ENCODE results near the gene RPTOR. TPM values are rescaled to one million over a fixed set of nuclear protein-coding genes. Genes with fewer than 3 reads are reported as not detected.

The RPTOR gene
- total RNA-seq, 3 donors from 2014 or later = 21.4 to 27.5 (median 23.6) TPM

GRCh38 chr17:80922580-80923160 lies 378.0 kb downstream of the RPTOR start:
- no peaks in the 10 kb centered on the region for H3K27me3 ChIP-seq
- no peaks in the 10 kb centered on the region for H3K36me3 ChIP-seq
- TF ChIP-seq POLR2AphosphoS5 (IDR thresholded peaks at IDR 0.05) (no peak), POLR2A (IDR thresholded peaks at IDR 0.05) (no peak)
- TF ChIP-seq, protein P1, sequence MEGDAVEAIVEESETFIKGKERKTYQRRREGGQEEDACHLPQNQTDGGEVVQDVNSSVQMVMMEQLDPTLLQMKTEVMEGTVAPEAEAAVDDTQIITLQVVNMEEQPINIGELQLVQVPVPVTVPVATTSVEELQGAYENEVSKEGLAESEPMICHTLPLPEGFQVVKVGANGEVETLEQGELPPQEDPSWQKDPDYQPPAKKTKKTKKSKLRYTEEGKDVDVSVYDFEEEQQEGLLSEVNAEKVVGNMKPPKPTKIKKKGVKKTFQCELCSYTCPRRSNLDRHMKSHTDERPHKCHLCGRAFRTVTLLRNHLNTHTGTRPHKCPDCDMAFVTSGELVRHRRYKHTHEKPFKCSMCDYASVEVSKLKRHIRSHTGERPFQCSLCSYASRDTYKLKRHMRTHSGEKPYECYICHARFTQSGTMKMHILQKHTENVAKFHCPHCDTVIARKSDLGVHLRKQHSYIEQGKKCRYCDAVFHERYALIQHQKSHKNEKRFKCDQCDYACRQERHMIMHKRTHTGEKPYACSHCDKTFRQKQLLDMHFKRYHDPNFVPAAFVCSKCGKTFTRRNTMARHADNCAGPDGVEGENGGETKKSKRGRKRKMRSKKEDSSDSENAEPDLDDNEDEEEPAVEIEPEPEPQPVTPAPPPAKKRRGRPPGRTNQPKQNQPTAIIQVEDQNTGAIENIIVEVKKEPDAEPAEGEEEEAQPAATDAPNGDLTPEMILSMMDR (IDR thresholded peaks at IDR 0.05) = no peak
- no peak overlapping the region for H3K4me3 ChIP-seq
- no peak overlapping the region for H3K27ac ChIP-seq
- no peak for DNase-seq (ENCODE audit: low spot score in 2 of 2)
- no peaks in the 10 kb centered on the region for H3K9me3 ChIP-seq
- intact Hi-C loops (cut with DNase I; ENCODE audit: low total_unique reads) = no loop called here
- H3K4me1 ChIP-seq = no peaks in the 10 kb centered on the region

GRCh38 chr17:80923211-80924110 lies 378.8 kb downstream of the RPTOR start:
- Histone ChIP-seq H3K27me3 (no peaks in the 10 kb centered on the region), H3K9me3 (no peaks in the 10 kb centered on the region), H3K36me3 (no peaks in the 10 kb centered on the region), H3K27ac (no peak overlapping the region), H3K4me3 (no peak overlapping the region), H3K4me1 (no peaks in the 10 kb centered on the region)
- no peak for DNase-seq (ENCODE audit: low spot score in 2 of 2)
- no peak for TF ChIP-seq POLR2A (IDR thresholded peaks at IDR 0.05)
- TF ChIP-seq, protein P1 (IDR thresholded peaks at IDR 0.05) = no peak
- no peak for TF ChIP-seq POLR2AphosphoS5 (IDR thresholded peaks at IDR 0.05)
- intact Hi-C loops (cut with DNase I; ENCODE audit: low total_unique reads) = no loop called here

DNA sequence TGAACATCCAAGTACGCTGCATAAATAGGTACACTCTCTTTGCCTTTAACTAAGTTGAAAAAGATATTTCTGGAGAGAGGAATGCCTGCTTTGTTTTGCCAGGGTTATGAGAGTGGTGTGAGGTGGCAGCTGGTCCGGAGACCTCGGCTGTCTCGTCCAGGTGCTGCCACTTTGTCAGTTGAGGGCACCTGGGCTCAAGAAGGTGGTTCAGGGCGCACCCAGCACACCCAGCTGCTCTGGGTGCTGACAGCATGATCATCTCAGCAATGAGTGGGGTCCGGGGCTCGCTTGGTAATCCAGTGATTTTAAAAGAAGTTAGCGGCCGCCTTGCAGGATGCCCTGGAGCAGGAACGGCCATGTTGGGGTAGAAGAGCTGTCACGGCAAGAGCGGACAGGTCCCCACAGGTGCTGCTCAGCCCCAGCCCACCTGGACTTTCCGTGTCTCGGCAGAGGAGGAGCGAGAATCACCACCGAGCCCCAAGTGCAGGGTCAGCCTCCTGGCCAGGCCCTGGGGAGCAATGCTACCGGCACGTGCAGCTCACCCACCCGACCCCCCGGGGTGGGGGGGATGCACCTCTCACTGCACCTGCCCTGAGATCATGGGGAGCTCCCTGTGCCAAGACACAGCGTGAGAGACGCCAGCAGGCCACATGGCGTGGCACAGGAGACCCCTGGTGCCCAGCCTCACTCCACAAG lies 379.6 kb downstream of the RPTOR start:
- DNase-seq (ENCODE audit: low spot score in 2 of 2) = no peak

GRCh38 chr17:80924807-80925610 lies 380.4 kb downstream of the RPTOR start:
- H3K4me3 ChIP-seq = no peak overlapping the region
- H3K4me1 ChIP-seq = no peaks in the 10 kb centered on the region
- H3K27ac ChIP-seq = no peak overlapping the region
- no peaks in the 10 kb centered on the region for H3K27me3 ChIP-seq
- DNase-seq (ENCODE audit: low spot score in 2 of 2) = no peak
- H3K36me3 ChIP-seq = no peaks in the 10 kb centered on the region
- H3K9me3 ChIP-seq = no peaks in the 10 kb centered on the region
- TF ChIP-seq POLR2A (IDR thresholded peaks at IDR 0.05) (no peak), POLR2AphosphoS5 (IDR thresholded peaks at IDR 0.05) (no peak)
- TF ChIP-seq, protein P1 (IDR thresholded peaks at IDR 0.05) = no peak
- intact Hi-C loops (cut with DNase I; ENCODE audit: low total_unique reads) = no loop called here

More for the DNA sequence above, 379.6 kb downstream of the RPTOR start:
- intact Hi-C loops (cut with DNase I; ENCODE audit: low total_unique reads) = no loop called here
- Histone ChIP-seq H3K4me1 (no peaks in the 10 kb centered on the region), H3K4me3 (no peak overlapping the region), H3K27ac (no peak overlapping the region), H3K9me3 (no peaks in the 10 kb centered on the region), H3K36me3 (no peaks in the 10 kb centered on the region), H3K27me3 (no peaks in the 10 kb centered on the region)
- TF ChIP-seq, protein P1 (IDR thresholded peaks at IDR 0.05) = no peak
- no peak for TF ChIP-seq POLR2A (IDR thresholded peaks at IDR 0.05)
